Placental pericyte (primary cell): ENCODE measurements around the gene S100A7. TPM values are rescaled to one million over a fixed set of nuclear protein-coding genes. Genes with fewer than 3 reads are reported as not detected.

Experiments
- total RNA-seq: library from RNA; depleted of rRNA; stranded (reverse); fragments of >200 nt; gene quantifications from 2 replicates; pipeline ENCODE4 v1.2.3, GENCODE V29; 2012

Gene S100A7
- total RNA-seq = not detected in 2 replicates

GRCh38 chr1:153460551-153460950, at the start of gene S100A7:
TSS of gene S100A7 (minus strand) at chr1:153460651. CDS start at chr1:153459013, 1,638 bp downstream.

GRCh38 chr1:153415850-153416570, 44.4 kb downstream of the S100A7 start, which contains the start of gene S100A7A:
TSS of gene S100A7A (plus strand) at chr1:153416520. CDS start at chr1:153418083, 1,563 bp downstream.

Other genes with a start within 250 kb of the S100A7 start
- 0.22 and 0.29 TPM in 2 replicates for gene PRR9, start 243.1 kb downstream of the S100A7 start, total RNA-seq
- not detected in 2 replicates for gene LORICRIN, start 201.0 kb downstream of the S100A7 start, total RNA-seq
- gene PGLYRP3, start 147.7 kb downstream of the S100A7 start, total RNA-seq = not detected in 2 replicates
- not detected in 2 replicates for gene PGLYRP4, start 111.8 kb downstream of the S100A7 start, total RNA-seq
- not detected in 2 replicates for gene S100A9, start 102.8 kb downstream of the S100A7 start, total RNA-seq
- not detected in 2 replicates for gene S100A12, start 85.0 kb downstream of the S100A7 start, total RNA-seq
- not detected in 2 replicates for gene S100A8, start 69.6 kb downstream of the S100A7 start, total RNA-seq
- not detected in 2 replicates for gene S100A7A, start 44.1 kb downstream of the S100A7 start, total RNA-seq
- gene S100A6, start 75.3 kb upstream of the S100A7 start, total RNA-seq = 353 and 608 TPM in 2 replicates
- gene S100A5, start 80.3 kb upstream of the S100A7 start, total RNA-seq = 1.1 TPM in 1 of 2 replicates, not detected in the other
- gene S100A4, start 85.2 kb upstream of the S100A7 start, total RNA-seq = 77.0 and 337 TPM in 2 replicates
- gene S100A3, start 88.6 kb upstream of the S100A7 start, total RNA-seq = 2.4 and 14.2 TPM in 2 replicates
- gene S100A2, start 105.2 kb upstream of the S100A7 start, total RNA-seq = 1.1 and 2.1 TPM in 2 replicates
- 83.8 and 558 TPM in 2 replicates for gene S100A16, start 152.5 kb upstream of the S100A7 start, total RNA-seq
- not detected in 2 replicates for gene S100A14, start 155.7 kb upstream of the S100A7 start, total RNA-seq
- 40.3 and 68.0 TPM in 2 replicates for gene S100A13, start 166.9 kb upstream of the S100A7 start, total RNA-seq
- gene S100A1, start 167.8 kb upstream of the S100A7 start, total RNA-seq = 0.14 and 0.44 TPM in 2 replicates
- gene CHTOP, start 173.4 kb upstream of the S100A7 start, total RNA-seq = 35.7 and 51.0 TPM in 2 replicates
- gene SNAPIN, start 198.1 kb upstream of the S100A7 start, total RNA-seq = 38.3 and 60.7 TPM in 2 replicates
- 231 and 270 TPM in 2 replicates for gene ILF2, start 210.3 kb upstream of the S100A7 start, total RNA-seq
- gene NPR1, start 218.0 kb upstream of the S100A7 start, total RNA-seq = 0.14 and 0.88 TPM in 2 replicates